ENCODE results near the gene GPBP1. TPM values are rescaled to one million over a fixed set of nuclear protein-coding genes. Genes with fewer than 3 reads are reported as not detected.

GPBP1 gene
- total and polyA plus RNA-seq, 9 of the 15 experiments (the other 6 are each of a cell fraction or from before 2014, with no cell fraction given), result 31.0 to 109 (median 68.4) TPM

GRCh38 chr5:57174128-57174889 is 450 bp downstream of the GPBP1 start (continued):
- peak; percentile 59 for TF ChIP-seq POLR2A (conservative IDR thresholded peaks at IDR 0.05)
- TF ChIP-seq ZNF146 (CRISPR knock-in tag; IDR thresholded peaks at IDR 0.05; ENCODE audit: unreplicated experiment), result no peak
- no peak for TF ChIP-seq NELFE (IDR thresholded peaks at IDR 0.05; ENCODE audit: insufficient read depth, insufficient read length)
- TF ChIP-seq CEBPB (tag; IDR thresholded peaks at IDR 0.05), result no peak
- TF ChIP-seq SMARCE1 (IDR thresholded peaks at IDR 0.05), result peak; percentile 40; the same call in 1 of the 2 replicates
- TF ChIP-seq TBP (optimal IDR thresholded peaks at IDR 0.05; ENCODE audit: low read depth, low read length), result no peak
- no peak for TF ChIP-seq NBN (IDR thresholded peaks at IDR 0.05; ENCODE audit: low read depth)
- peak; percentile 66 for TF ChIP-seq NKRF (IDR thresholded peaks at IDR 0.05; ENCODE audit: borderline replicate concordance)
- TF ChIP-seq CBX5 (IDR thresholded peaks at IDR 0.05; ENCODE audit: borderline replicate concordance, low read depth), result no peak
- no peak; the same call in 1 of the 2 replicates for TF ChIP-seq TEAD4 (IDR thresholded peaks at IDR 0.05; ENCODE audit: low read length)
- no peak for TF ChIP-seq TEAD4 (CRISPR knock-in tag; IDR thresholded peaks at IDR 0.05; ENCODE audit: borderline replicate concordance)
- TF ChIP-seq ZNF778 (CRISPR knock-in tag; IDR thresholded peaks at IDR 0.05), result no peak
- no peak for TF ChIP-seq PYGO2 (tag; IDR thresholded peaks at IDR 0.05)
- TF ChIP-seq SIN3B (IDR thresholded peaks at IDR 0.05; ENCODE audit: low read depth), result no peak
- TF ChIP-seq ZBTB26 (CRISPR knock-in tag; IDR thresholded peaks at IDR 0.05), result peak; percentile 77; the same call in 1 of the 2 replicates
- TF ChIP-seq NCOR1 (IDR thresholded peaks at IDR 0.05), result no peak
- TF ChIP-seq SRSF1 (IDR thresholded peaks at IDR 0.05; ENCODE audit: low read depth, low read length), result no peak
- no peak for TF ChIP-seq ZNF23 (CRISPR knock-in tag; IDR thresholded peaks at IDR 0.05)
- TF ChIP-seq, protein P1, sequence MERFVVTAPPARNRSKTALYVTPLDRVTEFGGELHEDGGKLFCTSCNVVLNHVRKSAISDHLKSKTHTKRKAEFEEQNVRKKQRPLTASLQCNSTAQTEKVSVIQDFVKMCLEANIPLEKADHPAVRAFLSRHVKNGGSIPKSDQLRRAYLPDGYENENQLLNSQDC (CRISPR knock-in tag; IDR thresholded peaks at IDR 0.05), result no peak
- TF ChIP-seq L3MBTL2 (IDR thresholded peaks at IDR 0.05), result peak; percentile 14; the same call in 1 of the 2 replicates
- TF ChIP-seq ZBTB49 (CRISPR knock-in tag; IDR thresholded peaks at IDR 0.05; ENCODE audit: borderline replicate concordance), result no peak
- TF ChIP-seq DIDO1 (tag; IDR thresholded peaks at IDR 0.05; ENCODE audit: low read depth), result 0 out of 2 replicates have a peak, but pooled peaks have one; percentile 3
- no peak for TF ChIP-seq HIVEP1 (CRISPR knock-in tag; IDR thresholded peaks at IDR 0.05)
- no peak for TF ChIP-seq SAFB (IDR thresholded peaks at IDR 0.05; ENCODE audit: borderline replicate concordance, low read depth, low read length)
- no peak; the same call in 1 of the 2 replicates for TF ChIP-seq SP1 (CRISPR knock-in tag; IDR thresholded peaks at IDR 0.05)
- TF ChIP-seq ZNF232 (CRISPR knock-in tag; IDR thresholded peaks at IDR 0.05), result no peak
